CD8-positive, alpha-beta memory T cell (primary cell): ENCODE results near the gene CALML6. TPM values are rescaled to one million over a fixed set of nuclear protein-coding genes. Genes with fewer than 3 reads are reported as not detected.
A peak's percentile ranks its signal among the peaks of the same experiment; 100 is the strongest.

ENCODE experiments used
- CTCF ChIA-PET: fragments of 350-600 bp; sonication (Branson Sonifier 250); formaldehyde crosslinking; loops from one replicate; lab custom pipeline; 2021; ENCODE audit warnings: antibody characterized with exemption; lab: Charles Lee
- POLR2A ChIA-PET: fragments of 350-600 bp; sonication (Branson Sonifier 250); formaldehyde crosslinking; loops from one replicate; lab custom pipeline; 2021; ENCODE audit warnings: antibody characterized with exemption; lab: Charles Lee
- DNase-seq, 5 donors: peaks; one replicate each; pipeline versions ENCODE4 v3.0.0 to v3.0.0-alpha.2; 2020 to 2022; ENCODE audit warnings: mixed read lengths in 1 of 5
- H3K27ac ChIP-seq: one replicate; pipeline ENCODE4 v1.7.0; 2013; ENCODE audit warnings: low read depth, mild to moderate bottlenecking, low read length, moderate library complexity
- H3K27me3 ChIP-seq: 2 replicates; pipeline ENCODE4 v1.7.0; 2013; ENCODE audit warnings: low read length, mild to moderate bottlenecking; ENCODE audit not compliant: insufficient read depth, poor library complexity, severe bottlenecking
- H3K36me3 ChIP-seq: 2 replicates; pipeline ENCODE4 v1.7.0; 2013; ENCODE audit warnings: mild to moderate bottlenecking, low read length, moderate library complexity; ENCODE audit not compliant: insufficient read depth
- H3K4me1 ChIP-seq: 2 replicates; pipeline ENCODE4 v1.7.0; 2013; ENCODE audit warnings: mild to moderate bottlenecking, low read length, moderate library complexity; ENCODE audit not compliant: insufficient read depth
- H3K4me3 ChIP-seq: 2 replicates; pipeline ENCODE4 v1.7.0; 2013; ENCODE audit warnings: mild to moderate bottlenecking, low read length
- H3K9me3 ChIP-seq: 2 replicates; pipeline ENCODE4 v1.7.0; 2013; ENCODE audit warnings: mild to moderate bottlenecking, low read length
- H3K27ac Mint-ChIP-seq, 8 donors: one replicate each; pipeline ENCODE4 v1.8.0; 2020 to 2021; ENCODE audit warnings: mixed read lengths in 8 of 8, mild to moderate bottlenecking in 6 of 8, inconsistent platforms in 3 of 8, moderate library complexity in 3 of 8
- H3K27me3 Mint-ChIP-seq, 2 donors: one replicate each; pipeline ENCODE4 v1.8.0; 2020 to 2021; ENCODE audit warnings: mixed read lengths in 2 of 2, mild to moderate bottlenecking in 1 of 2, moderate library complexity in 1 of 2
- H3K36me3 Mint-ChIP-seq, 3 donors: one replicate each; pipeline ENCODE4 v1.8.0; 2020 to 2021; ENCODE audit warnings: mixed read lengths in 3 of 3, inconsistent platforms in 1 of 3, mild to moderate bottlenecking in 1 of 3
- H3K4me1 Mint-ChIP-seq, 3 donors: one replicate each; pipeline ENCODE4 v1.8.0; 2020 to 2021; ENCODE audit warnings: mixed read lengths in 3 of 3, inconsistent platforms in 1 of 3, mild to moderate bottlenecking in 1 of 3
- H3K4me3 Mint-ChIP-seq, 7 donors: one replicate each; pipeline ENCODE4 v1.8.0; 2020 to 2021; ENCODE audit warnings: mixed read lengths in 7 of 7, mild to moderate bottlenecking in 6 of 7, moderate library complexity in 4 of 7, inconsistent platforms in 2 of 7
- H3K9me3 Mint-ChIP-seq, 5 donors: one replicate each; pipeline ENCODE4 v1.8.0; 2020 to 2022; ENCODE audit warnings: mixed read lengths in 5 of 5, mild to moderate bottlenecking in 3 of 5, moderate library complexity in 2 of 5, inconsistent platforms in 1 of 5
- polyA plus RNA-seq: library from polyadenylated mRNA; unstranded; fragments of 300-500 nt; fragmentation: Illumina TruSeq; gene quantifications from one replicate; pipeline ENCODE4 v1.2.3, GENCODE V29; 2021
- total RNA-seq, 2 experiments: library from RNA; stranded (reverse); gene quantifications; one replicate each; pipeline ENCODE4 v1.2.3, GENCODE V29; 2021

Gene CALML6
- total and polyA plus RNA-seq, 3 experiments from 2014 or later: 0.46 to 0.78 TPM; not detected in 1

GRCh38 chr1:1907098-1907736 lies 7.8 kb upstream of the CALML6 start:
- no peaks in the 10 kb centered on the region for H3K27me3 ChIP-seq
- H3K4me1 ChIP-seq: peaks cover 11% of the 10 kb centered on the region
- H3K36me3 Mint-ChIP-seq: no peaks in the 10 kb centered on the region
- H3K9me3 Mint-ChIP-seq: no peaks in the 10 kb centered on the region
- no peak overlapping the region for H3K4me3 ChIP-seq
- ChIA-PET POLR2A (interaction anchor here (2.2 kb wide), 1 partner anchor 9 kb away, joined by 4 read pairs; no protein-coding TSS in a partner anchor), CTCF (interaction anchor here (1.4 to 3.4 kb wide), 5 partner anchors 12 to 130 kb away, joined by 4 to 20 read pairs (median 9); no protein-coding TSS in a partner anchor)
- H3K27ac ChIP-seq: no peak overlapping the region
- peak in 1 of 5 donors; percentile 46 for DNase-seq
- peaks cover 4 to 5% of the 10 kb centered on the region in 2 donors for H3K27me3 Mint-ChIP-seq
- no peaks in the 10 kb centered on the region for H3K9me3 ChIP-seq
- H3K27ac Mint-ChIP-seq: no peak overlapping the region
- no peaks in the 10 kb centered on the region for H3K36me3 ChIP-seq
- H3K4me3 Mint-ChIP-seq: no peak overlapping the region
- H3K4me1 Mint-ChIP-seq: peaks cover 14 to 20% (median 14%) of the 10 kb centered on the region in 3 donors

DNA sequence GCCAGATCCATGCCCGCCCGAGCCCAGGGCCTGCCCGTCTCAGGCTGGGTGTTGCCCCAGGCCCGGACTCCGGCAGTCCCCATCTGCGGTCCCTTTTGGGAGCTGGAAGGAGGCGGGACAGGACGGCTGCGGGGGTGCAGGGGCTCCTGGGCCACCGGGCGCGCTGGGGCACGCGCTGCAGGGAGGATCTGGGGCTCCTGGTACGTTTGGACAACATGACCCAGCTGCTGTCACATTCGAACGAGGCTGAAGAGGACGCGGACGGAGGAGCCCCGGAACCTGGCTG lies 6.6 kb upstream of the CALML6 start:
- Histone ChIP-seq H3K27me3 (no peaks in the 10 kb centered on the region), H3K36me3 (no peaks in the 10 kb centered on the region), H3K4me1 (peaks cover 11% of the 10 kb centered on the region), H3K9me3 (no peaks in the 10 kb centered on the region), H3K4me3 (peak overlapping the region; percentile 50), H3K27ac (peak overlapping the region; percentile 74)
- Mint-ChIP-seq H3K9me3 (no peaks in the 10 kb centered on the region), H3K27ac (peak overlapping the region in 1 of 8 donors; percentile 32), H3K36me3 (no peaks in the 10 kb centered on the region), H3K27me3 (peaks cover 0 to 4% of the 10 kb centered on the region in 2 donors), H3K4me3 (peak overlapping the region in 5 of 7 donors; percentile 52 to 88 (median 64)), H3K4me1 (peaks cover 14 to 20% (median 14%) of the 10 kb centered on the region in 3 donors)
- no peak for DNase-seq
- POLR2A ChIA-PET: interaction anchor here (0.6 to 2.4 kb wide), 11 partner anchors 10 to 295 kb away, joined by 3 to 15 read pairs (median 4); partner anchors contain the start of genes CDK11A and MIB2
- CTCF ChIA-PET: interaction anchor here (0.7 to 3.4 kb wide), 17 partner anchors 10 to 294 kb away, joined by 3 to 18 read pairs (median 3); partner anchors contain the start of genes CDK11A and TMEM52

DNA sequence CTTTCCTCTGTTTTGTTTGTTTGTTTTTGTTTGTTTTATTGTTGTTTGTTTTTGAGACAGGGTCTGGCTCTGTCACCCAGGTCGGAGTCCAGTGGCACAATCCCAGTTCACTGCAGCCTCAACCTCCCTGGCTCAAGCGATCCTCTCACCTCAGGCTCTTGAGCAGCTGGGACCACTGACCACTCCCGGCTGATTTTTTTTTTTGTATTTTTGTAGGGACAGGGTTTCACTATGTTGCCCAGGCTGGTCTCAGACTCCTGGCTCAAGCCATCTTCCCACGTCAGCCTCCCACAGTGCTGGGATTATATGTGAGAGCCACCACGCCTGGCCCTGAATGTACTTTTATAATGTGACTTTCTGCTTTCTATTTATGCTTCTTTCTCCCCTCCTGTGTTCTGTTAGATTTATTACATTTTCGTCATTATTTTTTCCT lies 5.0 kb upstream of the CALML6 start:
- H3K4me3 Mint-ChIP-seq: peak overlapping the region; percentile 84 to 96 (median 85)
- CTCF ChIA-PET: interaction anchor here (0.9 to 3.4 kb wide), 3 partner anchors 11 to 130 kb away, joined by 3 to 18 read pairs (median 13); no protein-coding TSS in a partner anchor
- no peaks in the 10 kb centered on the region for H3K9me3 Mint-ChIP-seq
- no peaks in the 10 kb centered on the region for H3K36me3 ChIP-seq
- H3K4me1 Mint-ChIP-seq: peaks cover 14 to 20% (median 14%) of the 10 kb centered on the region in 3 donors
- H3K27me3 Mint-ChIP-seq: peaks cover under 1 to 5% of the 10 kb centered on the region in 2 donors
- H3K27ac ChIP-seq: peak overlapping the region; percentile 43
- peaks cover 11% of the 10 kb centered on the region for H3K4me1 ChIP-seq
- H3K27me3 ChIP-seq: no peaks in the 10 kb centered on the region
- POLR2A ChIA-PET: interaction anchor here (0.6 to 2.4 kb wide), 4 partner anchors 18 to 503 kb away, joined by 3 to 12 read pairs (median 8); partner anchors contain the start of genes CDK11A, MIB2 and PEX10
- peak in 1 of 5 donors; percentile 39 for DNase-seq
- no peaks in the 10 kb centered on the region for H3K9me3 ChIP-seq
- H3K27ac Mint-ChIP-seq: peak overlapping the region; percentile 48 to 97 (median 94)
- H3K4me3 ChIP-seq: peak overlapping the region; percentile 50
- H3K36me3 Mint-ChIP-seq: no peaks in the 10 kb centered on the region

GRCh38 chr1:1910651-1911331 lies 4.3 kb upstream of the CALML6 start:
- H3K4me1 Mint-ChIP-seq: peaks cover 14 to 20% (median 14%) of the 10 kb centered on the region in 3 donors
- DNase-seq: no peak
- Histone ChIP-seq H3K4me1 (peaks cover 11% of the 10 kb centered on the region), H3K27me3 (no peaks in the 10 kb centered on the region), H3K36me3 (no peaks in the 10 kb centered on the region), H3K9me3 (no peaks in the 10 kb centered on the region), H3K4me3 (no peak overlapping the region), H3K27ac (no peak overlapping the region)
- H3K27ac Mint-ChIP-seq: peak overlapping the region in 2 of 8 donors; percentile 75 to 93
- H3K9me3 Mint-ChIP-seq: no peaks in the 10 kb centered on the region
- no peaks in the 10 kb centered on the region for H3K36me3 Mint-ChIP-seq
- POLR2A ChIA-PET: no interaction called here
- peaks cover 0 to 5% of the 10 kb centered on the region in 2 donors for H3K27me3 Mint-ChIP-seq
- H3K4me3 Mint-ChIP-seq: peak overlapping the region in 5 of 7 donors; percentile 3 to 96 (median 85)
- CTCF ChIA-PET: no interaction called here

DNA sequence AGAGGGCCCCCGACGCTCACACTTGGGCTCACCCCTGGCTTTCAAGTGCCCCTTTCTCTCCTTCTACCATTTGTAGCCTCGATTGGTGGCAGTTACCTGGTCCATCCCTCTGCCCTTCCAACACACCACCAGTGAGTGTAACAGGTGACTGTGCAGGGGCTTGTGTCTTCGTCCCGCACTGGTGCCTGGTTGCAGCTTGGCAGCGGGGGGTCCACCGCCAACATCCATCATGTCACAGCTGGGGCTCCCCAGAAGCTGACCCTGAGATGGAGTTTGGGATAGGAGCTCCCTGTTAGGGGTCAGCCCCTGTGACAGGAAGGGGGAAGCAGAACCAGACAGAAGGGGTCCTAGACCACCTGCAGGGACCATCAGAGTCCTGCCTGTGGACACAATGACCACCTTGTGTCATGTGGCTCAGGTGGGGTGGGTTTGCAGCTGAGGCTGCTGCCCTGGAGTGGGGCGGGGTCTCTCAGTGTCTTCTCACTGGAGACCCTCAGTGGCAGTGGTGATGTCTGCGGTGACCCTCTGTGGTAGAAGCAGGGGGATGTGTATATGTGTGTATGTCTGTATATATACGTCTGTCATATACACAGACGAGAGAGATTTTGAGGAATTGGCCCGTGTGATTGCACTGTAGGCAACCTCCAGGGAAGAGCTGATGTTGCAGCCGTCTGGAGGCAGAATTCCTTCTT lies 3.6 kb upstream of the CALML6 start:
- peak overlapping the region in 4 of 8 donors; percentile 29 to 75 (median 51) for H3K27ac Mint-ChIP-seq
- no peaks in the 10 kb centered on the region for H3K36me3 ChIP-seq
- H3K4me3 Mint-ChIP-seq: peak overlapping the region in 4 of 7 donors; percentile 20 to 82 (median 52)
- DNase-seq: no peak
- H3K36me3 Mint-ChIP-seq: no peaks in the 10 kb centered on the region
- POLR2A ChIA-PET: no interaction called here
- H3K9me3 ChIP-seq: no peaks in the 10 kb centered on the region
- no peak overlapping the region for H3K4me3 ChIP-seq
- no peaks in the 10 kb centered on the region for H3K27me3 ChIP-seq
- H3K9me3 Mint-ChIP-seq: no peaks in the 10 kb centered on the region
- H3K4me1 ChIP-seq: peaks cover 11% of the 10 kb centered on the region
- peaks cover 0 to 5% of the 10 kb centered on the region in 2 donors for H3K27me3 Mint-ChIP-seq
- peaks cover 9 to 14% (median 10%) of the 10 kb centered on the region in 3 donors for H3K4me1 Mint-ChIP-seq
- CTCF ChIA-PET: no interaction called here
- no peak overlapping the region for H3K27ac ChIP-seq

DNA sequence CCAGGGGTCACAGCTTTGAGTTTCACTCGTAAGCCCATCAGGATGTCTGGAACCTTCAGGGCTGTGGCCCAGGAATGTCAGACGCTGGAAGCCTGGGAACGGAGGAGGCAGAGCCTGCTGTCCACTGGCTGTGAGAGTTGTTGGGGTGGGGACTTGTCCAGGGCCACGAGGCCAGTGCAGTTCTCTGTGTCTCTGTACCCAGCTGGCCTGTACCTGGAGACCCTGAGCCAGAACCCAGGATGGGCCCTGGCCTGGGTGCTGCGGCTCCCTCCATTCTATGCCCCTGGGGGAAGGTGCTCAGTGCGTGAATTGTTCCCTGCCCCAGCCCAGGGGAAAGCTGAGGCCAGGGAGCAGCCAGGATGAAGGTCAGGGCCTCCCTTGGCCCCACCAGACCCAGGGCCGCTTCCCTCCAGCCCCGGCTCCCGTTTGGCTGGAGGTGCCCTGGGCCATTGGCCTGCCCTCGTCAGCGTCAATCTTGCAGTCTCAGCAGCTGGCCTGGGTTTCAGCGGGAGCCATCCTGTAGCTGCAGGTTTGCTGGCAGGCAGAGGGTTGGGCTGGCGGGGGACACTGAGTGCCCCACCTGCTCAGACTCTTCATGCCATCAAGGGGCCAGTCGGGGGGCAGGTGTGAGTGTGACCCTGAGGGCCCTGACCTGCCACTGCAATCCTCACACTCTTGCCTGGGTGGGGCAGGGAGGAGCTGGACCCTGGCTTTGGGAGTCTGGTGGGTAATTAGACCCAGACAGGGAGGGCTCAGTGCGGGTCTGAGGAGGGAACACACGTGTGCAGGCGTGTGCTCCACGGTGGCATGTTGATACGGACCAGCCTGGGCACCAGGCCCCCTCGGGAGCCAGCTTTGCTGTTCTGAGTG lies 724 bp upstream of the CALML6 start:
- H3K27me3 Mint-ChIP-seq: peaks cover 0 to 5% of the 10 kb centered on the region in 2 donors
- peaks cover 8 to 14% (median 10%) of the 10 kb centered on the region in 3 donors for H3K4me1 Mint-ChIP-seq
- peaks cover 16% of the 10 kb centered on the region for H3K4me1 ChIP-seq
- H3K27me3 ChIP-seq: no peaks in the 10 kb centered on the region
- no peak overlapping the region for H3K4me3 Mint-ChIP-seq
- ChIA-PET POLR2A (no interaction called here), CTCF (interaction anchor here (1.0 kb wide), 1 partner anchor 130 kb away, joined by 3 read pairs; no protein-coding TSS in a partner anchor)
- no peaks in the 10 kb centered on the region for H3K9me3 Mint-ChIP-seq
- H3K36me3 ChIP-seq: no peaks in the 10 kb centered on the region
- H3K27ac ChIP-seq: no peak overlapping the region
- H3K9me3 ChIP-seq: no peaks in the 10 kb centered on the region
- peak in 1 of 5 donors; percentile 45 for DNase-seq
- no peaks in the 10 kb centered on the region for H3K36me3 Mint-ChIP-seq
- H3K27ac Mint-ChIP-seq: peak overlapping the region in 1 of 8 donors; percentile 51
- H3K4me3 ChIP-seq: no peak overlapping the region
